HG02678 (cell line): ENCODE measurements around the gene CAMTA1.

Source experiments
- ATAC-seq: cut with Tn5 transposase; IDR thresholded peaks from one replicate; pipeline ENCODE4 v1.9.1; 2021; ENCODE audit warnings: mild to moderate bottlenecking, moderate library complexity; ENCODE audit not compliant: unreplicated experiment

The CAMTA1 gene

DNA sequence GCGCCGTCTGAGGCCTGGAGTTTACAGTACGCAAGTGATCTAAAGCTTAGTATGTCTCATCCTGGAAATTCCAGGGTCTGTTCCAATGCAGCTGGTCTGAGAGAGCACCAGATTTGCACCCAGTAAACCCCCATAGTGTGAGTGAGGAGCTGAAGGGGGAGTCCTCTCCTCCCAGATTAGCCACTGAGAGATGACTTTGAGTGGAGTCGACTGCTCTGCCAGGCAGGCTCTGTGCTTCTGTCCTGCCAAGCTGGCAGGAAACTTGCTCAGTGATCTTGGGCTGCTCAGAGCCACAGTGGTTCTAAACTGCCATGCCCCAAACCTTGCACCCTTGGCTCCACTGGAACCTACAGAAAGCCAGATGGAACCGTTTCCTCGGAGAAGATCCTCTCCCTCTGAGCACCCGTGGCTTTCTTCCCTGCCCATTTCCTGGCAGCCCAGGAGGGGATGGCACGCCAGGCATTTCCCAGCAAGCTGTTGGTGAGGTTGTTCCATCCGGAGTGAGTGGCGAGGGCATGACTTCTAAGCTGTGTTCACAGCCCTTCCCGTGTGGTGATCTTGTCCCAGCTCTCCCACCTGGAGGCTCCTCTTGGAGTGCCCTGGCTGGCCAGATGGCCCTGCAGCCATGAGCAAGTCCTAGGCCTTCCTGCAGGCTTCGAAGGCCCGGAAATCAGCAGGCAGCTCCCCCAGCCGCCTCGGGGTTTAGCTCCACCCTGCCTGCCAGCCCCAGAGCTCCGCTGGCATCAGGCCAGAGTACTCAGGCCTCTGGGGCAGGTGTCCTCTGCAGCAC is 859.9 kb downstream of the CAMTA1 start:
- no peak for ATAC-seq

DNA sequence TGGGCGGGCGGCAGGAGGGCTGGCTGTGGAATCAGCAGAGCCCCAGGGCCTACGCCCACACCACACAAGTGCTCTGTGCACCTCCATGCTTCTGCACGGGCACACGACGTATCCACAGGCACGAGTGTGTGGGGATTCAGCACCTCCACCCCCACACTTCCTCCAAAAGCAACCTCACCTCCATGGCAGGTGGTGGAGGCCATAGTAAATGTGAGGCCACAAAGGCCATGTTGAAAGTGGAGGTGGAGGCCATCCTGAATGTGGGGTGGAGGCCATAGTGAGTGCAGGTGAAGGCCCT is 860.4 kb downstream of the CAMTA1 start:
- no peak for ATAC-seq

DNA sequence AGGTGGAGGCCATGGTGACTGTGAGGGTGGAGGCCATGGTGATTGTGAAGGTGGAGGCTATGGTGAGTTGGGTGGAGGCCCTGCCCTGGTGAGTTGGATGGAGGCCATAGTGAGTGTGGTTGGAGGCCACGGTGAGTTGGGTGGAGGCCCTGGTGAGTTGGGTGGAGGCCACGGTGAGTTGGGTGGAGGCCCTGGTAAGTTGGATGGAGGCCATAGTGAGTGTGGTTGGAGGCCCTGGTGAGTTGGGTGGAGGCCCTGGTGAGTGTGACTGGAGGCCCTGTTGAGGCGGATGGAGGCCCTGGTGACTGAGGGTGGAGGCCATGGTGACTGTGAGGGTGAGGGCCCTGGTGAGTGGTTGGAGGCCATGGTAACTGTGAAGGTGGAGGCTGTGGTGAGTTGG is 860.9 kb downstream of the CAMTA1 start:
- no peak for ATAC-seq

DNA sequence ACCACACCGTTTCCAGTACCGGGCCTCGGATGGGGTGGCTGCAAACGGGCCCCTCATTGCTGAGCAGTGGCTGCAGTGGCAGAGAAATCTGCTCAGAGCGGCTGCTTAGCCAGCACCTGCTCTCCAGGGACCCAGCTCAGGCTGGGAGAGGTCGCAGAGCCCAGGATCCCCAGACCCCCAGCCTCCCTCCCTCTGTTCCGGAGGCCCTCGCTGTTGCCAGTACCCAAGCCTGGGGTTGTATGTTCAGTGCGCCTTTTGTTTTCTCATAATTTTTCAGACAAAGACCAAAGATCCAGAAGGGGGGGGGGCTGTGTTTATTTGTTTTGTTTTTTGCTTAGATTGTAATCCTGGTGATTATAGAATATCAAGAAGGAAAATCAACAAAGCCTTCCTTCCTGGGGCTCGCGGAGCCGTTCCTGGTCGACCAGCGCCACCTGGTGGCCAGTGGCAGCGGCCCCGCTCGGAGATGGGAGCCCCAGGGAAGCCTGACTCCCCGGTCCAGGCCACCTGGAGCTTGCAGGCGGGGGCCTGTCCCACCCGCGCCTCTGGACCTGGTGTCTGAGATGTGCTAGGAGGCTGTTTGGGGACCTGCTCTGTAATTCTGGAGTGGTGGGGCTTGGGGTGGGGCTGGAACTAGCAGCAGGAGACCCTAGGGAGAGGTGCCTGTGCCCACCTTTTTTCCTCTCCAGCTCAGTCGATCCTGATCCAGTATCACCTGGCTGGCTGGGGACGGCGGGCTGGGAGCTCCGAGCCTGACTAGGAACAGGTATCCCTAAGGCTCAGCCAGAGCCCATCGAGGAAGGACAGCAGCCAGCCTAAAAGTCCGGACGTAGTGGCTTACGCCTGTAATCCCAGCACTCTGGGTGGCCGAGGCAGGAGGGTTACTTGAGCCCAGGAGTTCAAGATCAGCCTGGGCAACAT is 862.0 kb downstream of the CAMTA1 start:
- no peak for ATAC-seq

DNA sequence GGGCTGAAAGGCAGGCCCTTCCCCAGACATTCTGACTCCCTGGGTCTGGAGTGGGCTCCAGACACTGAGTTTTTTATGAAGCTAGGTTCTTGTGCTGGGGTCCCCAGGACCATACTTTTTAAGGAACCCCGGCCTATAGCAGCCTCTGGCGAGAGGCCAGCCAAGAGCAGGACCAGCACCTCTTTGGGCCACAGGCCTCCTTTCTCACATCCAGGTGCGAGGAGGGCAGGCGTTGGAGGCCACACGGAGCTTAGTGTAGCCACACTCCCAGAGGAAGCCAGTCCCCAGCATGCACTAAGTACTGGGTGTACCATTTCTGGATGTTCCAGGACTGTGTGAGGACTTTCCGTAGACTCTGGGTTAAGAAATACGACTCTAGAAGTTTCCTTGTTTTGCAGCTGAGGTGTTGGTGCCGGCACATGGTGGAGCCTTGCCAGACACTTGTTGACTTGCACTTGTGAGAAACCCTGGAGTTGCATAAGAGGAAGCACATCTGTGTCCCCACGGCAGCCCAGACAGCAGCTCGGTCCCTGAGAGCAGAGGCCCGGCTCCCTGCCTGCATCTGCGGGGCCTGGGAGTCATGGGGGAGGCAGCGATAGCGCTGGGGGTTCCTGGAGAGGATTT is 863.6 kb downstream of the CAMTA1 start:
- no peak for ATAC-seq

GRCh38 chr1:7650801-7651200 is 865.5 kb downstream of the CAMTA1 start:
- no peak for ATAC-seq

GRCh38 chr1:7651203-7651602 is 865.9 kb downstream of the CAMTA1 start:
- no peak for ATAC-seq

DNA sequence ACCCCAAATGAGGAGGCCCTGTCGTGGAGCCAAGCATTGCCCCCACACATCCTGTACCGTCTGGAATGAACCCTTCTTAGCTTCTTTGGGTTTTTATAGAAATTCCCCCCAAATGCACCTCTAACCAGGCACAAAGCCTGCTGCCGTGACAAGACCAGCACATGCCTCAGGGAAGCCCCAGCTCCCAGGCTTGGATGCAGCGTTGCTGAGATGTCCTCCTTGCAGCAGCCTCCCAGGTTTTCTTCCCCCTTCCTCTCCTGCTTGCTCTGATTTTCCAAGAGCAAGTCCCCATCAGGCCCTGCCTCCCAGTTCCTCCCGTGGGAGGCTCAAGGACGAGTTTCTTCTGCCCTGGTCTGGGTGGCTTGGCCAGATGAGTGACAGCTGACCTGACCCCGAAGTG is 866.8 kb downstream of the CAMTA1 start:
- no peak for ATAC-seq

DNA sequence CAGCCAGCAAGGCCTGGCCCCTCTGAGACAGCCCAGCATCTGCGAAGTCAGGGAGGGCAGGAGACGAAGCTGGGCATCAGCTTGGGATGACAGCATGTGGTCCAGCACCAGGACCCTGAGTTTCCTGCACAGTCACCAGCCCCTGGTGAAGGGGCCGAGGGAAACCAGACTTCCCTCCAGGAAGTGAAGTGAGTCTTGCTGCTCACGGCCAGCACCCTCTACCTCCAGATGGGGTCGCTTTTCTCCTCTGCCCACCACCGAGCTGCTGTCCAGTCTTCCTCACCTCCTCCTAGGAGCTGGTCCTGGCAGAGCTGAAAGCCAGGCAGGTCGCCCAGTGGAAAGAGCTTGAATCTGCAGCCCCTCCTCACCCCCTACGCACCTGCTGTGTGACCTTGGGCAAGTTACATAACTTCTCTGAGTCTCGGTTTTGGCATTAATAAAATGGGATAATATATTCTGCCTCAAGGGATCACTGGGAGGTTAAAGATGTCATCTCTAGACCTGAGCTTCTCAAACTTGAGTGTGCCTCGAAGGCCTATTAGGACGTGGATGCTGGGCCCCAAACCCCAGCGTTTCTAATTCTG is 867.4 kb downstream of the CAMTA1 start:
- no peak for ATAC-seq

DNA sequence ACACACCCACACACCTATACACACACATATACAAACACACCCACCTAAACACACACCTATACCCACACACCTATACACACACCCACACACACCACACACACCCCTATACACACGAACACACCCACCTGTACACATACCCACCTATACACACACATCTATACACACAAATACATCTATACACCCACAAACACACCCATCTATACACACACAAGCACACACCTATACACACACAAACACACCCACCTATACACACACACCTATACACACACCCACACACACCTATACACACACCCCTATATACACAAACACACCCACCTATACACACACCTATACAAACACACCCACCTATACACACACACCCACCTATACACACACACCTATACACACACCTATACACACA is 869.5 kb downstream of the CAMTA1 start:
- ATAC-seq: no peak

DNA sequence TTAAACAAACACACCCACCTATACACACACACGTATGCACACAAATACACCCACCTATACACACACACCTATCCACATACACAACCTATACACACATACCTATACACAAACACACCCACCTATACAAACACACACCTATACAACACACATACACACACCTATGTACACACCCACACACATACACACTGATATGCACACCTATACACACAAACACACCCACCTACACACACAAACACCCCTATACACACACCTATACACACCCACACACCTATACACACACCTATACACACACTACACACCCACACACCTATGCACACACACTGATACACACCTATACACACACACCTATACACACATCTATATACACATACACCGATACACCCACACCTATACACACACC is 870.1 kb downstream of the CAMTA1 start:
- ATAC-seq: no peak

DNA sequence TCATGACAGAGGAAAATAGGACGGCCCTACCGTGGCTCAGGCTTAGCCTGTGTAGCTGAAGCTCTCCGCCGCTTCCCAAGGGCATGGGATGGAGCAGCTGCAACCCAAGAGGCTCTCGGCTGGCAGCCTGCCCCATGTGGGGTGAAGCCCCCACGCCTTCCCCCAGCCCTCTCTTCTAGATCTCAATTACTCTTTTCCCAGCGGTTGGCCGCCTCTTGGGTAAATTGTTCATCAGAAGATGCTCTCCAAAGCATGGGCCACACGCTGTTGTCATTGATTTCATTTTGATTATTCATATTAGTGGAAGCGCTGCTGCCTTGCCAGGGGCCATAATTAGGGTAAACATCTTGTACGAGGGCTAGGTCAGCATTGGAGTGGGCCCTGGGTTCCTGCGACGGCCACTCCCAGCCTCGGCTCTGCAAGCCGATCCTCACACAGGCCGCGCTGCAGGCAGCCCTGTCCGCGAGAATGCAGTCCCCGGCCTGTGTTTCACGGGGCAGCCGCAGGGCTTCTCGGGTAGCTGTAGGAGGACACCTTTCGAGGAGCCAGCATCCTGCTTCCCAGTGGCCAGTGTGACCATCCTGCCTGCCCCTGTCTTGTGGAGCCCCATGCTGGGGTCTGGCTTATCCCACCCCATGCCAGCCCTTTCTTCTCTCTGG is 871.4 kb downstream of the CAMTA1 start:
- ATAC-seq: no peak

GRCh38 chr1:7657287-7658016 is 872.2 kb downstream of the CAMTA1 start:
- ATAC-seq: no peak

- no peak for ATAC-seq
Measured at GRCh38 chr1:7658099-7658498, 872.8 kb downstream of the CAMTA1 start.

- ATAC-seq: no peak
Measured at GRCh38 chr1:7659514-7659913, 874.3 kb downstream of the CAMTA1 start.

DNA sequence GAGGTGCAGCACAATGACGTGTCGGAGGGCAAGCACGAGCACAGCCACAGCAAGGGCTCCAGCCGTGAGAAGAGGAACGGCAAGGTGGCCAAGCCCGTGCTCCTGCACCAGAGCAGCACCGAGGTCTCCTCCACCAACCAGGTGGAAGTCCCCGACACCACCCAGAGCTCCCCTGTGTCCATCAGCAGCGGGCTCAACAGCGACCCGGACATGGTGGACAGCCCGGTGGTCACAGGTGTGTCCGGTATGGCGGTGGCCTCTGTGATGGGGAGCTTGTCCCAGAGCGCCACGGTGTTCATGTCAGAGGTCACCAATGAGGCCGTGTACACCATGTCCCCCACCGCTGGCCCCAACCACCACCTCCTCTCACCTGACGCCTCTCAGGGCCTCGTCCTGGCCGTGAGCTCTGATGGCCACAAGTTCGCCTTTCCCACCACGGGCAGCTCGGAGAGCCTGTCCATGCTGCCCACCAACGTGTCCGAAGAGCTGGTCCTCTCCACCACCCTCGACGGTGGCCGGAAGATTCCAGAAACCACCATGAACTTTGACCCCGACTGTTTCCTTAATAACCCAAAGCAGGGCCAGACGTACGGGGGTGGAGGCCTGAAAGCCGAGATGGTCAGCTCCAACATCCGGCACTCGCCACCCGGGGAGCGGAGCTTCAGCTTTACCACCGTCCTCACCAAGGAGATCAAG is 878.3 kb downstream of the CAMTA1 start:
- no peak for ATAC-seq

DNA sequence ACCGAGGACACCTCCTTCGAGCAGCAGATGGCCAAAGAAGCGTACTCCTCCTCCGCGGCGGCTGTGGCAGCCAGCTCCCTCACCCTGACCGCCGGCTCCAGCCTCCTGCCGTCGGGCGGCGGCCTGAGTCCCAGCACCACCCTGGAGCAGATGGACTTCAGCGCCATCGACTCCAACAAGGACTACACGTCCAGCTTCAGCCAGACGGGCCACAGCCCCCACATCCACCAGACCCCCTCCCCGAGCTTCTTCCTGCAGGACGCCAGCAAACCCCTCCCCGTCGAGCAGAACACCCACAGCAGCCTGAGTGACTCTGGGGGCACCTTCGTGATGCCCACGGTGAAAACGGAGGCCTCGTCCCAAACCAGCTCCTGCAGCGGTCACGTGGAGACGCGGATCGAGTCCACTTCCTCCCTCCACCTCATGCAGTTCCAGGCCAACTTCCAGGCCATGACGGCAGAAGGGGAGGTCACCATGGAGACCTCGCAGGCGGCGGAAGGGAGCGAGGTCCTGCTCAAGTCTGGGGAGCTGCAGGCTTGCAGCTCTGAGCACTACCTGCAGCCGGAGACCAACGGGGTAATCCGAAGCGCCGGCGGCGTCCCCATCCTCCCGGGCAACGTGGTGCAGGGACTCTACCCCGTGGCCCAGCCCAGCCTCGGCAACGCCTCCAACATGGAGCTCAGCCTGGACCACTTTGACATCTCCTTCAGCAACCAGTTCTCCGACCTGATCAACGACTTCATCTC is 879.1 kb downstream of the CAMTA1 start:
- no peak for ATAC-seq

DNA sequence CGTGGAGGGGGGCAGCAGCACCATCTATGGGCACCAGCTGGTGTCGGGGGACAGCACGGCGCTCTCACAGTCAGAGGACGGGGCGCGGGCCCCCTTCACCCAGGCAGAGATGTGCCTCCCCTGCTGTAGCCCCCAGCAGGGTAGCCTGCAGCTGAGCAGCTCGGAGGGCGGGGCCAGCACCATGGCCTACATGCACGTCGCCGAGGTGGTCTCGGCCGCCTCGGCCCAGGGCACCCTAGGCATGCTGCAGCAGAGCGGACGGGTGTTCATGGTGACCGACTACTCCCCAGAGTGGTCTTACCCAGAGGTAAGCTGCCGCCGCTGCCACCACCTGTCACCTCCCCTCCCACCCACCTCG is 879.6 kb downstream of the CAMTA1 start:
- no peak for ATAC-seq

GRCh38 chr1:7666249-7666648 is 881.0 kb downstream of the CAMTA1 start:
- ATAC-seq: no peak
